ENCODE data around the gene EEF1AKMT3.

EEF1AKMT3 gene

GRCh38 chr12:57735198-57735855, 37.1 kb upstream of the EEF1AKMT3 start:
- no peak for DNase-seq (ENCODE audit: low spot score)

GRCh38 chr12:57735952-57736740, 36.3 kb upstream of the EEF1AKMT3 start:
- DNase-seq (ENCODE audit: low spot score) = peak; percentile 62

GRCh38 chr12:57736741-57737466, 35.5 kb upstream of the EEF1AKMT3 start:
- DNase-seq (ENCODE audit: low spot score) = no peak

- no peak for DNase-seq (ENCODE audit: low spot score)
Observed at GRCh38 chr12:57737467-57738460, 34.6 kb upstream of the EEF1AKMT3 start.

- DNase-seq (ENCODE audit: low spot score) = no peak
Observed at GRCh38 chr12:57738661-57739237, 33.7 kb upstream of the EEF1AKMT3 start, which contains the start of gene AGAP2. Gene AGAP2 (minus strand): TSS chr12:57738742. CDS start chr12:57738246, 496 bp downstream.

- no peak for DNase-seq (ENCODE audit: low spot score)
Observed at GRCh38 chr12:57739387-57739786, 33.0 kb upstream of the EEF1AKMT3 start.

GRCh38 chr12:57739914-57740538, 32.4 kb upstream of the EEF1AKMT3 start:
- no peak for DNase-seq (ENCODE audit: low spot score)

- DNase-seq (ENCODE audit: low spot score) = no peak
Observed at GRCh38 chr12:57740656-57741412, 31.6 kb upstream of the EEF1AKMT3 start.

GRCh38 chr12:57741413-57741789, 31.0 kb upstream of the EEF1AKMT3 start:
- DNase-seq (ENCODE audit: low spot score) = no peak

GRCh38 chr12:57741844-57742738, 30.3 kb upstream of the EEF1AKMT3 start:
- DNase-seq (ENCODE audit: low spot score) = no peak

GRCh38 chr12:57743769-57744168, 28.6 kb upstream of the EEF1AKMT3 start:
- no peak for DNase-seq (ENCODE audit: low spot score)

- peak; percentile 72 for DNase-seq (ENCODE audit: low spot score)
Observed at GRCh38 chr12:57744194-57744776, 28.1 kb upstream of the EEF1AKMT3 start.

GRCh38 chr12:57744777-57745484, 27.5 kb upstream of the EEF1AKMT3 start, which contains the start of gene TSPAN31:
Gene TSPAN31 (plus strand): TSS chr12:57745039. CDS start chr12:57745155, 116 bp downstream.
- DNase-seq (ENCODE audit: low spot score) = peak; percentile 99

- no peak for DNase-seq (ENCODE audit: low spot score)
Observed at GRCh38 chr12:57745485-57745881, 26.9 kb upstream of the EEF1AKMT3 start.

- DNase-seq (ENCODE audit: low spot score) = no peak
Observed at GRCh38 chr12:57746025-57746424, 26.4 kb upstream of the EEF1AKMT3 start.

- no peak for DNase-seq (ENCODE audit: low spot score)
Observed at GRCh38 chr12:57749061-57749460, 23.4 kb upstream of the EEF1AKMT3 start.

GRCh38 chr12:57750561-57751431, 21.6 kb upstream of the EEF1AKMT3 start:
- no peak for DNase-seq (ENCODE audit: low spot score)
